GM12801 (cell line): ENCODE measurements around the gene HECW1.

Source experiments
- TF ChIP-seq, protein P1 (sequence below): IDR thresholded peaks from one replicate; pipeline ENCODE4 v1.5.1; 2011; ENCODE audit warnings: control low read depth; ENCODE audit not compliant: insufficient read length; ENCODE audit errors: extremely low read depth

The HECW1 gene

DNA sequence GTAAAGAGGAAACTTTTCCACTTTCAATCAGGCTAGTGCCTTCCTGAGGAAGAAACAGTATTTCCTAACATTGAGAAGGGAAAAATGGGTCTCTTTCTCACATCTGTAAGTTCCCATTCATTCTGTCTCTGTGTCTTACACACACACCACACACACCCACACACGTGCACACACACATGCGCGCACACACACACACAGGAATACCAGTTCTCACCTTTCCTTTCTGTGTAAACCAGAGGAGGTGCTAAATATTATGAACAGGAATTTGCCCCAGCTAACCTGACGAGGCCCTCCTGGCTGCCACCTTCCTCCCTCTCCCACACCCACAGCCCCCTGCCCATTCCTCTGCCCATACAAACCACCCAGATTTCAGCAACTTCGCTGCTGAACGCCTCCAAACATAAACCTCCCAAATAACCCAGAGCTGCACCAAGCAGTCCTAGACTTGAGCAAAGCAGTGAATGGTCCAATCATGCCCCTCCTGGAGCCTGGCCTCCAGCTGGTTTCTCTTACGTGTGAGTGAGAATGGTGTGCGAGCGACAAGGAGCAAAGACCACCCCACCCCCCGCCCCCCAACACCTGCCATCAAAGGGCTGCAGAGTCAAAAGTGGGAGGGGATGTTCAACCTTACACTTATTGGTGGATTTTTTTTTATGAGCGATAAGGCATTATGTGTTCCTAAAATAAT lies 190.5 kb downstream of the HECW1 start:
- TF ChIP-seq, protein P1, sequence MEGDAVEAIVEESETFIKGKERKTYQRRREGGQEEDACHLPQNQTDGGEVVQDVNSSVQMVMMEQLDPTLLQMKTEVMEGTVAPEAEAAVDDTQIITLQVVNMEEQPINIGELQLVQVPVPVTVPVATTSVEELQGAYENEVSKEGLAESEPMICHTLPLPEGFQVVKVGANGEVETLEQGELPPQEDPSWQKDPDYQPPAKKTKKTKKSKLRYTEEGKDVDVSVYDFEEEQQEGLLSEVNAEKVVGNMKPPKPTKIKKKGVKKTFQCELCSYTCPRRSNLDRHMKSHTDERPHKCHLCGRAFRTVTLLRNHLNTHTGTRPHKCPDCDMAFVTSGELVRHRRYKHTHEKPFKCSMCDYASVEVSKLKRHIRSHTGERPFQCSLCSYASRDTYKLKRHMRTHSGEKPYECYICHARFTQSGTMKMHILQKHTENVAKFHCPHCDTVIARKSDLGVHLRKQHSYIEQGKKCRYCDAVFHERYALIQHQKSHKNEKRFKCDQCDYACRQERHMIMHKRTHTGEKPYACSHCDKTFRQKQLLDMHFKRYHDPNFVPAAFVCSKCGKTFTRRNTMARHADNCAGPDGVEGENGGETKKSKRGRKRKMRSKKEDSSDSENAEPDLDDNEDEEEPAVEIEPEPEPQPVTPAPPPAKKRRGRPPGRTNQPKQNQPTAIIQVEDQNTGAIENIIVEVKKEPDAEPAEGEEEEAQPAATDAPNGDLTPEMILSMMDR: no peak

DNA sequence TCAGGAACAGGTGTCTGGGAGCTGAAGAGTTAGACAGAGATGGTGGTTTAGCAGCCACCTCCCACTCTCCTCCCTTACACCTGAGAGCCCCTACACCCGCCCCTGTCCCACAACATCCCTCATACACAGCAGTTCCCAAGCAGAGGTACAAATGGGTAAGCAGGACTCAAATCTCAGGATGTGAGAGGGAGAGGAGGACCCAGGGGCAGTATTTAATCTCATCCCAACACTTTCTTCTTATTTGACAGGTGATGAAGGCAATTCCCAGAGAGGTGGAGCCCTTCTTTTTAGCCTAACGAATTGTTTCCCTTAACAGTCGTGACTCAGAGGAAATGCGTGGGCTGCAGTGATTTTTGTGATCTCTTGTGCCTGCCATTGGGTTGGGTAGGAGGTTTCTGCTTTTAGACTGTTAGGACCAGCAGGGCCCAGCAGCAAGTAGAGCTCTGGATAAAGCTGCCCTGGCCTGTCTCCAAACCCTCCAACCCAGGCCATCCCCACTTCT lies 191.3 kb downstream of the HECW1 start:
- TF ChIP-seq, protein P1: no peak

DNA sequence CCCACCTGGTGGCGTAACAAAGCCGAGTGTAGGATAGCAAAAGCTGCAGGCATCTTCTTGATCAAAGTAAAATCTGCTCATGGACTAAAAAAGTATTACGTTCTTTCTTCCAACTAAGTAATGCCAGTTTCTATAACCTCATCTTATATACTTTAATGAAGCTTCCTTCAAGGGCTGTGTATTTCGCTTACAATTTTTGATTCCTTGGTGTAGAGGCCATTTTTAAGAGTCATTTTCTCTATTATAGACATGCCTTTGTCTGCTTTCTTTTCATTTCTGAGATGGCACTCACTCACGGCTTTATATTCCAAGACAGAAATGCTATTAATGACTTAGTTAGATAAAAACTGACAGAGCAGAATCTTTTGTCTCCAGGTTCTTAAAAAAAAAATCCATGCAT lies 194.0 kb downstream of the HECW1 start:
- TF ChIP-seq, protein P1: no peak

DNA sequence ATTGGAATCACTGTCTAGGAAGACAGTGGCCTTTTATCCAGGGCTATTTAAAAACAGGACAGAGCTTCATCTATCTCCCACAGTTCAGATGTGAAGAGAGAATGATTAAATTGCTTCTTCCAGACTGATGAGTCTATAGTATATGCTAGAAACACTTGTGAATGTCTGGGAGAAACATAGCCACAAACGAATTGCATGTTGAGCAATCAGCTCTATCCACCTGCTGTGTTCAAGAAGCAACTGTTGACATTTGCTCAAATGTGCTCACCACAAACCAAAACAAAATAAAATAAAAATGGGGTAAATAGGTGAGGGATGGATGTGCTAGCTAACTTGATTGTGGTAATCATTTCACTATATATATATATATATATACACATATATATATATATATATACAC lies 195.1 kb downstream of the HECW1 start:
- TF ChIP-seq, protein P1: no peak

DNA sequence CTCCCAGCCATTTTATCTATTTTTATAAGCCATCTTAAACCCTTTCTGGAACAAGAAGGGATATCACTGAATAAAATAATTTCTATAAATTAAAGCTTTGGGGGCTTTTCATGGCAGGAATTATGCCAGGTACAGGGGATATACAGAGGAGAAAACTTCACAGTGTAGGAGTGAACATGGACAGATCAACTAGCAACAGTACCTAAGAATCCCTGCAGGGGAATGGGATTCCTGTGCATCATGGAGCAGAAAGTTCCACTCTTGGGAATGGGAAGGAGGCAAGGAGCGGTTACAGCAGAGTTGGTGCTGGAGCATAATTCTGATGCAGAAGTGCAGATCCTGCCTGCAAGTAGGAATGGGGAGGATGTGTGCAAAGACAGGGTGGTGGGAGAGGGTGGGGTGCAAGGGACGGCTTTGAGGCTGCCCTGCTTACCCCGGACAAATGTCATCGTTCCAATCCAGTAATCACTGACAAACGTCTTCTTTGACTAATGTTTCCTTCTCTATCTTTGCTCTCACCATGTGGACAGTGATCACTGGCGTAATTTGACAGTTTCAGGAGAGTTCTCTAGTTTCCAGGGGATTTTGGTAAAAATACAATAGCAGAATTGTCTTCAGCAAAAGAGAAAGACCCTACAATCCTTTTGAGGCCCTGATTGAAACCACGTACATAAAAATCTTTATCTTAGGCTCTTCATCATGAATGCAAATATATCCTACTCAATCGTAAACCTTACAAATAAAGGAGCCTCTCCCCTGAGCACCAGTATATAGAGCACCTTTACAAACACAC lies 196.7 kb downstream of the HECW1 start:
- TF ChIP-seq, protein P1: no peak

DNA sequence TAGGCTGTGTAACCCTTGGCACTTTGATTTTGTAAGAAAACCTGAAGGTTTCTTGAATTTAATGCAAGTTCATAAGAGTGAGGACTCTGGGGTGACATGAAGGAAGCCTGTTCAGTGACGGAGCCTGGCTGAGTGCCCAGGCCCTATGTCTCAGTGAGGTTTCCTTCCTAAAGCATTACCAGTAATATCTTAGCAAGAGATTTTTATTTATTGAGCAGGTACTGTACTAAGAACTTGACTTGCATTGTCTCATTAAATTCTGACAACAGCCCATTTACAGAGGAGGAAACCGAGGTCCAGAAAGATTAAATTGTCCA lies 197.2 kb downstream of the HECW1 start:
- TF ChIP-seq, protein P1: no peak

DNA sequence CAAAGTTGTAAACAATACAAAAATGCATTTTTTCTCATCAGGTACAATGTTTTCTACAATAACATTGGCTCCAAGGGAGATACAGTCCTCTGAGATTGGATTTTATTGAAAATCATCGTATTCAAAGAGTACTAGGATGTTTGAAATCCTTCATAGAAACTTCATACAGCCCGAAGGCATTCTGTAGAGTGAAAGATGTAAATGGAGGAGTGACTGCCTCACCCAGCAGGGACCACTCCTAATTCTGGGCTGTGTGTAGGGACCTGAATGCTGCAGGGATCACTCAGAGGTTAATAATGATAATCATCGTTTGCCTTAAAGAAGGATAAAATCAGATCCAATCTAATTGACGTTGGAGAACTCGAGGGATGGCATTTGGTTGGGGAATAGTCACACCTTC lies 198.6 kb downstream of the HECW1 start:
- TF ChIP-seq, protein P1: no peak
